ENCODE results near the gene PRKG2. TPM values are rescaled to one million over a fixed set of nuclear protein-coding genes. Genes with fewer than 3 reads are reported as not detected.

PRKG2 gene
- total RNA-seq, 1 donor from 2014 or later: 0.10 TPM

DNA sequence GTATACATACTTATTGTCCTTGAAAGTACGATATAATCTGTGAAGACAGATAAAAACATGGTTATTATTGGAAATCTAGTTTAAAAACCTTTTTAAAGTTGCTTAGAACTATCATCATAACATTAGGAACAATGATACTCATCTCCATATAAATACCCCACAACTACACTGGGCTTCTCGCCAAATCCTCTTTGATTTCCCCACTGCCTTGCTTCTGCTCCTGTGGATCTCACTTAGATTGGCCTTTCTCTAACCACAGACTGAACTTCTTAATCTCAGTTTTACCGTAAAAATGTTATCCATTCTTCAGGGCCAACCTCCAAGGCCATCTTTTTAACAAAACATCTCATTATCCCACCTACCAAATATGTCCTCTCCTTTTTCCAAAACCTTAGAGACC lies 77.6 kb downstream of the PRKG2 start:
- intact Hi-C loops (cut with micrococcal nuclease): no loop called here
- Mint-ChIP-seq H3K27ac (no peak overlapping the region), H3K4me1 (ENCODE audit: low read depth) (no peaks in the 10 kb centered on the region), H3K36me3 (ENCODE audit: low read depth) (no peaks in the 10 kb centered on the region), H3K9me3 (no peaks in the 10 kb centered on the region), H3K27me3 (ENCODE audit: insufficient read depth) (no peaks in the 10 kb centered on the region), H3K4me3 (no peak overlapping the region)
- no peak for DNase-seq (ENCODE audit: low spot score)

DNA sequence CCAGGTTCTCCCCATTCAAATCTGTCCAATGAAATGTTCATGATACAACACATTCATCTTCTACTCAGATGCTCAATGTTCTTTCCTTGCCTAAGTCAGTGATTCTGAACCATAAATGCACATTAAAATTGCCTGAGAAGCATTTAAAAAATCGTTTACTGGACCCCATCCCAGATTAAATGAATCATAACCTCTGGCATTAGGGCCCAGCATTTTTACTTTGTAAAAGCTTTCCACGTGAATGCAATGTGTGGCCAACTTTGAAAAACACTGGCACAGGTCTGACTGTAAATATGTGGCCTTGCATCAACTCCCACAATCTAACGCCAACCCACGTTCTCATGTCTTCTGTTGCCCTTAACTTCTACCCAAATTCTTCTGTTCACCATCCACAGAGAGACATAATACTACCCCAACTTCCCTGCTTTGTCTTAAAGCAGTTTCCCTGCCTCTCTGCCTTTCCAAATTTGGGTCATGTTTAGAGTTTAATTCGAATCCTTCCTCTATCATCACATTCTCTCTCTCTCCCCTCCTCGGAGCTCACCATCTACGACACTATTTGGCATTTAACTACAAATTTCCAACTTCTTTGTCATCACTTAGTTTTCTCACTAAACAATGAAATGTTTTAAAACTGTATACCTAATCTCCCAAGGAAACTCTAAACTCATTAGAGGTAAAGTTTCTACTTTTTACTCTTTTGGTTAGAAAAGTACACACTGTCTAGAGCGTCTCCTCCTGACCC lies 78.7 kb downstream of the PRKG2 start:
- H3K36me3 Mint-ChIP-seq (ENCODE audit: low read depth): no peaks in the 10 kb centered on the region
- H3K27me3 Mint-ChIP-seq (ENCODE audit: insufficient read depth): no peaks in the 10 kb centered on the region
- H3K9me3 Mint-ChIP-seq: no peaks in the 10 kb centered on the region
- no peak overlapping the region for H3K4me3 Mint-ChIP-seq
- no peak overlapping the region for H3K27ac Mint-ChIP-seq
- DNase-seq (ENCODE audit: low spot score): no peak
- H3K4me1 Mint-ChIP-seq (ENCODE audit: low read depth): no peaks in the 10 kb centered on the region
- intact Hi-C loops (cut with micrococcal nuclease): no loop called here

- Mint-ChIP-seq H3K9me3 (no peaks in the 10 kb centered on the region), H3K27ac (no peak overlapping the region), H3K4me1 (ENCODE audit: low read depth) (no peaks in the 10 kb centered on the region), H3K27me3 (ENCODE audit: insufficient read depth) (no peaks in the 10 kb centered on the region), H3K4me3 (no peak overlapping the region), H3K36me3 (ENCODE audit: low read depth) (no peaks in the 10 kb centered on the region)
- intact Hi-C loops (cut with micrococcal nuclease): no loop called here
- no peak for DNase-seq (ENCODE audit: low spot score)
Observed at GRCh38 chr4:81135501-81135900, 79.5 kb downstream of the PRKG2 start.

- no peaks in the 10 kb centered on the region for H3K36me3 Mint-ChIP-seq (ENCODE audit: low read depth)
- DNase-seq (ENCODE audit: low spot score): no peak
- no peaks in the 10 kb centered on the region for H3K4me1 Mint-ChIP-seq (ENCODE audit: low read depth)
- intact Hi-C loops (cut with micrococcal nuclease): no loop called here
- H3K27me3 Mint-ChIP-seq (ENCODE audit: insufficient read depth): no peaks in the 10 kb centered on the region
- H3K9me3 Mint-ChIP-seq: peaks cover 2% of the 10 kb centered on the region
- no peak overlapping the region for H3K4me3 Mint-ChIP-seq
- no peak overlapping the region for H3K27ac Mint-ChIP-seq
Observed at GRCh38 chr4:81131563-81131962, 83.5 kb downstream of the PRKG2 start.

DNA sequence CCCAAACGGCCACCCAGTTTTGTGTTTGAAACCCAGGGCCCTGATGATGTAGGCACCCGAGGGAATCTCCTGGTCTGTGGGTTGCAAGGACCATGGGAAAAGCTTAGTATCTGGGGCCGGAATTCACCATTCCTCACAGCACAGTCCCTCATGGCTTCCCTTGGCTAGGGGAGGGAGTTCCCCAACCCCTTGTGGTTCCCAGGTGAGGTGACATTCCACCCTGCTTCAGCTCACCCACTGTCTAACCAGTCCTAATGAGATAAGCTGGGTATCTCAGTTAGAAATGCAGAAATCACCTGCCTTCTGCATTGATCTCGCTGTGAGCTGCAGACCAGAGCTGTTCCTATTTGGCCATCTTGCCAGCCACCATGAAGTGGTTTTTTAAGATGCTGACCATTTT lies 84.0 kb downstream of the PRKG2 start:
- Mint-ChIP-seq H3K27ac (no peak overlapping the region), H3K4me1 (ENCODE audit: low read depth) (no peaks in the 10 kb centered on the region), H3K27me3 (ENCODE audit: insufficient read depth) (no peaks in the 10 kb centered on the region), H3K4me3 (no peak overlapping the region), H3K36me3 (ENCODE audit: low read depth) (no peaks in the 10 kb centered on the region), H3K9me3 (peaks cover 5% of the 10 kb centered on the region)
- DNase-seq (ENCODE audit: low spot score): no peak
- intact Hi-C loops (cut with micrococcal nuclease): no loop called here

- H3K27me3 Mint-ChIP-seq (ENCODE audit: insufficient read depth): no peaks in the 10 kb centered on the region
- no peaks in the 10 kb centered on the region for H3K4me1 Mint-ChIP-seq (ENCODE audit: low read depth)
- H3K27ac Mint-ChIP-seq: no peak overlapping the region
- H3K36me3 Mint-ChIP-seq (ENCODE audit: low read depth): no peaks in the 10 kb centered on the region
- H3K4me3 Mint-ChIP-seq: no peak overlapping the region
- intact Hi-C loops (cut with micrococcal nuclease): no loop called here
- no peak for DNase-seq (ENCODE audit: low spot score)
- H3K9me3 Mint-ChIP-seq: peaks cover 5% of the 10 kb centered on the region
Observed at GRCh38 chr4:81130569-81130968, 84.5 kb downstream of the PRKG2 start.

GRCh38 chr4:81120055-81120454 lies 95.0 kb downstream of the PRKG2 start:
- Mint-ChIP-seq H3K27me3 (ENCODE audit: insufficient read depth) (peaks cover 1% of the 10 kb centered on the region), H3K36me3 (ENCODE audit: low read depth) (no peaks in the 10 kb centered on the region), H3K4me3 (no peak overlapping the region), H3K4me1 (ENCODE audit: low read depth) (no peaks in the 10 kb centered on the region), H3K9me3 (no peaks in the 10 kb centered on the region), H3K27ac (no peak overlapping the region)
- no peak for DNase-seq (ENCODE audit: low spot score)
- intact Hi-C loops (cut with micrococcal nuclease): no loop called here

GRCh38 chr4:81118086-81118485 lies 96.9 kb downstream of the PRKG2 start:
- intact Hi-C loops (cut with micrococcal nuclease): no loop called here
- no peaks in the 10 kb centered on the region for H3K9me3 Mint-ChIP-seq
- H3K27me3 Mint-ChIP-seq (ENCODE audit: insufficient read depth): no peaks in the 10 kb centered on the region
- no peak overlapping the region for H3K4me3 Mint-ChIP-seq
- DNase-seq (ENCODE audit: low spot score): no peak
- H3K4me1 Mint-ChIP-seq (ENCODE audit: low read depth): no peaks in the 10 kb centered on the region
- H3K36me3 Mint-ChIP-seq (ENCODE audit: low read depth): no peaks in the 10 kb centered on the region
- H3K27ac Mint-ChIP-seq: no peak overlapping the region

DNA sequence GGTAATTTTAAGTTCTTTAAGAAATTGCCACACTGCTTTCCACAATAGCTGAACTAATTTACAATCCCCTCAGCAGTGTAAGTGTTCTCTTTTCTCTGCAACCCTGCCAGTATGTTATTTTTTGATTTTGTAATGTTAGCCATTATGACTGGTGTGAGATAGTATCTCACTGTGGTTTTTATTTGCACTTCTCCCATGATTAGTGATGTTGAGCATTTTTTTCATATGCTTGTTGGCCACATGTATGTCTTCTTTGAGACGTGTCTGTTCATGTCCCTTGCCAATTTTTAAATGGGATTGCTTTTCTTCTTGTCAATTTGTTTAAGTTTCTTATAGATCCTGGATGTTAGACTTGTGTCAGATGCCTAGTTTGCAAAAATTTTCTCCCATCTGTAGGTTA lies 98.5 kb downstream of the PRKG2 start:
- H3K36me3 Mint-ChIP-seq (ENCODE audit: low read depth): no peaks in the 10 kb centered on the region
- H3K27ac Mint-ChIP-seq: no peak overlapping the region
- intact Hi-C loops (cut with micrococcal nuclease): no loop called here
- H3K9me3 Mint-ChIP-seq: no peaks in the 10 kb centered on the region
- no peaks in the 10 kb centered on the region for H3K4me1 Mint-ChIP-seq (ENCODE audit: low read depth)
- H3K4me3 Mint-ChIP-seq: no peak overlapping the region
- no peak for DNase-seq (ENCODE audit: low spot score)
- no peaks in the 10 kb centered on the region for H3K27me3 Mint-ChIP-seq (ENCODE audit: insufficient read depth)

DNA sequence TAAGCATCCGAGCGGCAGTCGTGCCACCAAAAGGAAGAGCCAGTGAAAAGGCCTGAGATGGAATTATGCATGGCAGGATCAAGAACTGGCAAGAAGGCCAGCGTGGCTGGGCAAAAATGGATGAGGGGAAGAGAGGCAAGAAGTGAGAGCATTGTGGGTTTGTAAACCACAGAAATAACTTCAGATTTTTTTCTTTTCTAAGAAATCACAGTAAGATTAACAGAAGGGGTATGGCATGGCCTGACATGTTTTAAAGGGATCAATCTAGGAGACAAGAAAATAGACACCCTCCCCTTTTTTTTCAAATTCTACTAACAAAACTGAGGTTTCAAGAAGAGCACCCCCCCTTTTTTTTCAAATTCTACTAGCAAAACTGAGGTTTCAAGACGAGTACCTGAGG lies 102.0 kb downstream of the PRKG2 start:
- Mint-ChIP-seq H3K4me1 (ENCODE audit: low read depth) (no peaks in the 10 kb centered on the region), H3K27me3 (ENCODE audit: insufficient read depth) (no peaks in the 10 kb centered on the region), H3K27ac (no peak overlapping the region), H3K36me3 (ENCODE audit: low read depth) (no peaks in the 10 kb centered on the region), H3K9me3 (no peaks in the 10 kb centered on the region), H3K4me3 (no peak overlapping the region)
- intact Hi-C loops (cut with micrococcal nuclease): no loop called here
- DNase-seq (ENCODE audit: low spot score): no peak

DNA sequence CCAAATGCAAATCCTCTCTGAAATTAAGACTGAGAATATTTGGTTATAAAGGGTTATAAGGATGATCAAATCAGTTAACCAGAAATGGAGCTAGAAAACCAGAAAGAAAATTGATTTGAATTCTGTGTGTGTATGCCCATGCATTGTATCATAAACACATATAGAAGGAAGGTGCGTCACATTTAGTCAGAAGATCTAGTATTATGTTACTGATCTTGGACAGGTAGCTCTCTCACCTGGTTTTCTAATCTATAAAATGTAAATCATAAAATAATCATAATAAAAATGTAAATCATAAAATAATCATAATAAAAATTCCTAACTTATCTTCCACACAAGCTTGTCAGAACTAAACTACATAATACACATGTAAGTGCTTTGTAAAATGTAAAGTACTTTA lies 105.7 kb downstream of the PRKG2 start:
- H3K27ac Mint-ChIP-seq: no peak overlapping the region
- H3K4me1 Mint-ChIP-seq (ENCODE audit: low read depth): no peaks in the 10 kb centered on the region
- H3K27me3 Mint-ChIP-seq (ENCODE audit: insufficient read depth): no peaks in the 10 kb centered on the region
- no peak overlapping the region for H3K4me3 Mint-ChIP-seq
- no peak for DNase-seq (ENCODE audit: low spot score)
- H3K36me3 Mint-ChIP-seq (ENCODE audit: low read depth): no peaks in the 10 kb centered on the region
- H3K9me3 Mint-ChIP-seq: no peaks in the 10 kb centered on the region
- intact Hi-C loops (cut with micrococcal nuclease): no loop called here

DNA sequence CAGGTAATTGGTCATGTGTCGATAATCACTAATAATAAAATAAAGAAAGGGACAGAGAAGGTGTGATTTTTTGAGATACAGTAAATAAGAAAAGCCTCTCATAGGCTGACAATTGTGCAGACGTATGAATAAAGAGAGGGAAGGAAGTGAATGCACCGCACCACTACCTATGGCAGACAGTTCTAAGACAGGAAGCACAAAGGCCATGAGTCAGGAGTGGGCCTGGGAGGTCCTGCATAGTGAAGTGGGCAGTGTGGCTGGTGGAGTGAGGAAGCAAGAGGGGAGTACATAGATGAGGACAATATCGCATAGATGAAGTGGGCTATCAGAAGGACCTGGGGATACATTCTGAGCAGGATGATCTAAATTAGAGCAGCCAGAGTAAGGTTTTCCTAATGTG lies 108.9 kb downstream of the PRKG2 start:
- Mint-ChIP-seq H3K9me3 (no peaks in the 10 kb centered on the region), H3K27me3 (ENCODE audit: insufficient read depth) (no peaks in the 10 kb centered on the region), H3K27ac (no peak overlapping the region), H3K4me1 (ENCODE audit: low read depth) (no peaks in the 10 kb centered on the region), H3K4me3 (no peak overlapping the region), H3K36me3 (ENCODE audit: low read depth) (no peaks in the 10 kb centered on the region)
- DNase-seq (ENCODE audit: low spot score): no peak
- intact Hi-C loops (cut with micrococcal nuclease): no loop called here

DNA sequence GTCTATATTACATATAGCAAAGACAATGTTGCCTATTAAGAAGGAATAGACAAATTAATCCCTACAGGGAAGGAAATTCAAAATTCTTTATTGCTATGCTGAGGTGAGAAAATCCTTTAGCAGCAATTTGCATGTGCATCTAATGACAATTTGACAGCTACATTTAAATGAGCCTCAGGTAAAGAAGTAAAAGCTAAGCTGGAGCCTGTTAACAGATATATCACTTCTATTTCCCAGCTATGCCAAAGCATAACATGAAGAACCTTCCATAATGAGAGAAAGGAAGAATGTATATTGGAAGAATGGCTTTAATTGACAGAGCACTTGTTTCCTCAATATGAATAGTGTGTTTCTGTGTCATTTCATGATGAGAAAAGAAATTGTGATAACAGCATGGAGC lies 112.9 kb downstream of the PRKG2 start:
- no peak overlapping the region for H3K27ac Mint-ChIP-seq
- no peaks in the 10 kb centered on the region for H3K27me3 Mint-ChIP-seq (ENCODE audit: insufficient read depth)
- H3K4me3 Mint-ChIP-seq: no peak overlapping the region
- H3K4me1 Mint-ChIP-seq (ENCODE audit: low read depth): no peaks in the 10 kb centered on the region
- no peaks in the 10 kb centered on the region for H3K9me3 Mint-ChIP-seq
- intact Hi-C loops (cut with micrococcal nuclease): no loop called here
- no peaks in the 10 kb centered on the region for H3K36me3 Mint-ChIP-seq (ENCODE audit: low read depth)
- no peak for DNase-seq (ENCODE audit: low spot score)

DNA sequence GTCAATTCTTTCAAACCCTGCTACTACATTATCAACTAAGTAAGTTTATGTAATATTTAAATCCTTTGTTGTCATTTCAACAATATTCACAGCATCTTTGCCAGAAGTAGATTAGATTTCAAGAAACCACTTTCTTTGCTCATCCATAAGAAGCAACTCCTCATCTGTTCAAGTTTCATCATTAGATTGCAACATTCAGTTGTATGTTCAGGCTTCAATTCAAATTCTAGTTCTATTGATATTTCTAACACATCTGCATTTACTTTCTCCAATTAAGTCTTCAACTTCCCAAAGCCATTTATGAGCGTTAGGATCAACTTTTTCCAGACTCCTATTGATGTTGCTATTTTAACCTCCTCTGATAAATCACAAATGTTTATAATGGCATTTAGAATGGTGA lies 118.5 kb downstream of the PRKG2 start:
- H3K4me1 Mint-ChIP-seq (ENCODE audit: low read depth): no peaks in the 10 kb centered on the region
- no peaks in the 10 kb centered on the region for H3K36me3 Mint-ChIP-seq (ENCODE audit: low read depth)
- DNase-seq (ENCODE audit: low spot score): no peak
- H3K4me3 Mint-ChIP-seq: no peak overlapping the region
- no peaks in the 10 kb centered on the region for H3K9me3 Mint-ChIP-seq
- intact Hi-C loops (cut with micrococcal nuclease): no loop called here
- no peak overlapping the region for H3K27ac Mint-ChIP-seq
- no peaks in the 10 kb centered on the region for H3K27me3 Mint-ChIP-seq (ENCODE audit: insufficient read depth)
